GM12878 (cell line): ENCODE results near the gene SLC37A1. TPM values are rescaled to one million over a fixed set of nuclear protein-coding genes. Genes with fewer than 3 reads are reported as not detected.

Source experiments
- ATAC-seq: fragments of 200-7000 bp; cut with Tn5 transposase; 3 replicates; pipeline ENCODE4 v1.9.1; 2020; ENCODE audit warnings: mild to moderate bottlenecking, moderate library complexity
- BruUV-seq: library from RNA; stranded (reverse); fragments of 400-500 nt; replicated peaks from 2 replicates; lab custom pipeline; 2021; lab: Mats Ljungman, UMichigan
- CTCF ChIA-PET: fragments of 300-600 bp; sonication (Branson Sonifier 250); formaldehyde crosslinking; extraction: SDS; loops from one replicate; lab custom pipeline; 2021; ENCODE audit warnings: inconsistent platforms; lab: Yijun Ruan, JAX
- POLR2A ChIA-PET: fragments of 350-600 bp; formaldehyde crosslinking; extraction: SDS; loops from one replicate; lab custom pipeline; 2021; ENCODE audit warnings: inconsistent platforms; lab: Charles Lee
- RAD21 ChIA-PET: fragments of 300-600 bp; sonication (Branson Sonifier 250); formaldehyde crosslinking; loops from one replicate; lab custom pipeline; 2023; ENCODE audit warnings: antibody characterized with exemption; ENCODE audit not compliant: unreplicated experiment; lab: Charles Lee
- SMC1A ChIA-PET: fragments of 300-600 bp; sonication (Branson Sonifier 250); formaldehyde crosslinking; loops from one replicate; lab custom pipeline; 2023; ENCODE audit not compliant: unreplicated experiment, uncharacterized antibody; lab: Charles Lee
- DNase-seq: peaks from one replicate; pipeline ENCODE4 v3.0.0-alpha.2; 2011; ENCODE audit warnings: low read depth, low spot score
- FAIRE-seq: peaks from 3 replicates; lab custom pipeline; 2011; peaks lifted over from hg19 to GRCh38; lab: Jason Lieb, UNC
- H2AFZ ChIP-seq: 2 replicates; pipeline ENCODE4 v1.6.0; 2011; ENCODE audit warnings: low read depth, low read length, control low read depth; ENCODE audit not compliant: control insufficient read depth
- H3K27ac ChIP-seq: 2 replicates; pipeline ENCODE4 v1.5.1; 2011; ENCODE audit warnings: control low read depth; ENCODE audit not compliant: control insufficient read depth, insufficient read depth
- H3K27me3 ChIP-seq, 2 experiments: replicated peaks in 1 of 2; 2 replicates each; pipeline versions ENCODE4 v1.6.0 to v1.6.1; 2011; ENCODE audit warnings: low read length in 1 of 2; ENCODE audit not compliant: control insufficient read depth in 2 of 2, insufficient read depth in 2 of 2
- H3K36me3 ChIP-seq, 2 experiments: 2 replicates each; pipeline ENCODE4 v1.5.1; 2011; ENCODE audit warnings: low read length in 1 of 2; ENCODE audit not compliant: control insufficient read depth in 2 of 2, insufficient read depth in 2 of 2
- H3K4me1 ChIP-seq: 2 replicates; pipeline ENCODE4 v1.6.1; 2011; ENCODE audit warnings: mild to moderate bottlenecking, low read length, moderate library complexity, mixed read lengths; ENCODE audit not compliant: control insufficient read depth, insufficient read depth
- H3K4me2 ChIP-seq: 2 replicates; pipeline ENCODE4 v1.6.0; 2011; ENCODE audit warnings: control low read depth; ENCODE audit not compliant: control insufficient read depth, insufficient read depth
- H3K4me3 ChIP-seq: fragments of 200-600 bp; sonication (generic); 2 replicates; pipeline ENCODE4 v1.5.1; 2016
- H3K79me2 ChIP-seq: 2 replicates; pipeline ENCODE4 v1.6.0; 2011; ENCODE audit warnings: low read length; ENCODE audit not compliant: control insufficient read depth, insufficient read depth
- H3K9ac ChIP-seq: 2 replicates; pipeline ENCODE4 v1.8.0; 2011; ENCODE audit warnings: low read length, control low read depth, mixed read lengths; ENCODE audit not compliant: control insufficient read depth, insufficient read depth
- H3K9me3 ChIP-seq: replicated peaks from 3 replicates; pipeline ENCODE4 v1.5.1; 2011; ENCODE audit warnings: mild to moderate bottlenecking, low read length; ENCODE audit not compliant: control insufficient read depth, insufficient read depth
- H4K20me1 ChIP-seq: 2 replicates; pipeline ENCODE4 v1.6.0; 2011; ENCODE audit not compliant: control insufficient read depth, insufficient read depth
- CREB1 ChIP-seq: IDR thresholded peaks from 2 replicates; pipeline ENCODE4 v1.6.1; 2012; ENCODE audit warnings: low read depth, mild to moderate bottlenecking, inconsistent platforms
- ELK1 ChIP-seq: IDR thresholded peaks from 2 replicates; pipeline ENCODE4 v1.6.1; 2012; ENCODE audit warnings: low read depth, low read length, improper control_type of control experiment
- FOXK2 ChIP-seq: fragments of 450-650 bp; IDR thresholded peaks from 2 replicates; pipeline ENCODE4 v1.6.1; 2017; ENCODE audit warnings: mild to moderate bottlenecking, moderate library complexity
- GATAD2B ChIP-seq: fragments of 450-650 bp; conservative IDR thresholded peaks from 2 replicates; pipeline ENCODE4 v1.6.1; 2017; ENCODE audit warnings: low read depth, mild to moderate bottlenecking, moderate library complexity
- IKZF2 ChIP-seq, 2 experiments: fragments of 450-650 bp; IDR thresholded peaks; 2 replicates each; pipeline ENCODE4 v1.6.1; 2017; ENCODE audit warnings: mild to moderate bottlenecking in 2 of 2, moderate library complexity in 2 of 2
- NFIC ChIP-seq: IDR thresholded peaks from 2 replicates; pipeline ENCODE4 v1.6.1; 2012; ENCODE audit warnings: low read depth, mild to moderate bottlenecking, inconsistent platforms, low read length, moderate library complexity
- RCOR1 ChIP-seq: conservative IDR thresholded peaks from 2 replicates; pipeline ENCODE4 v1.6.1; 2012; ENCODE audit warnings: low read depth, low read length, improper control_type of control experiment
- RUNX3 ChIP-seq: IDR thresholded peaks from 2 replicates; pipeline ENCODE4 v1.6.1; 2012; ENCODE audit warnings: low read length, inconsistent platforms
- SMAD5 ChIP-seq: IDR thresholded peaks from 2 replicates; pipeline ENCODE4 v1.6.1; 2016; ENCODE audit warnings: antibody characterized with exemption, low read depth
- SMARCA5 ChIP-seq: fragments of 450-650 bp; IDR thresholded peaks from 2 replicates; pipeline ENCODE4 v1.6.1; 2017; ENCODE audit warnings: mild to moderate bottlenecking
- WGBS: methylation state at CpG from one replicate; pipeline ENCODE4 v1.1.6; 2016; ENCODE audit warnings: low lambda C conversion rate; ENCODE audit not compliant: insufficient replicate concordance, insufficient coverage; ENCODE audit errors: missing lambda C conversion rate; 5-methylcytosine and 5-hydroxymethylcytosine counted together
- in situ Hi-C: fragments of 300-500 bp; cut with MboI; formaldehyde crosslinking; loops from 9 replicates; pipeline ENCODE4 v1.14.3; 2018; ENCODE audit warnings: mixed read lengths
- intact Hi-C: fragments of 100-400 bp; cut with micrococcal nuclease; formaldehyde crosslinking; loops from one replicate; pipeline ENCODE4 v1.14.2; 2022; ENCODE audit not compliant: unreplicated experiment
- polyA plus RNA-seq, 11 experiments: library from polyadenylated mRNA; depleted of rRNA in 4 of 11; unstranded in 6 of 11; stranded (reverse) in 5 of 11; fragments of >200 nt; fragmentation: Nextera tagmentation in 4 of 11; fragmentation: Illumina TruSeq in 1 of 11; extraction: Ambion mirVana in 4 of 11; extraction: Trizol in 1 of 11; gene quantifications; 1 replicate in 1 of 11; 2 replicates in 10 of 11; pipeline versions ENCODE4 v1.2.1 to v1.2.3, GENCODE V29; 2011 to 2016; ENCODE audit warnings: inconsistent platforms in 2 of 11, missing spikeins in 2 of 11, low read depth in 1 of 11
- total RNA-seq, 4 experiments: library from RNA; depleted of rRNA in 3 of 4; stranded (reverse); fragments of >200 nt in 3 of 4; fragmentation: Illumina TruSeq in 1 of 4; extraction: Trizol in 1 of 4; gene quantifications; 2 replicates each; pipeline versions ENCODE4 v1.2.1 to v1.2.3, GENCODE V29; 2013 to 2021
- TF ChIP-seq, protein P1 (sequence below): fragments of 450-650 bp; formaldehyde crosslinking; IDR thresholded peaks from 2 replicates; pipeline ENCODE4 v1.4.0; 2020; ENCODE audit warnings: mild to moderate bottlenecking, moderate library complexity
- TF ChIP-seq, protein P2 (sequence below): IDR thresholded peaks from 2 replicates; pipeline ENCODE4 v1.6.1; 2012; ENCODE audit warnings: low read depth, low read length, improper control_type of control experiment

Gene SLC37A1
- total and polyA plus RNA-seq, 10 of the 15 experiments (the other 5 are each of a cell fraction or from before 2014, with no cell fraction given), result 1.1 to 35.5 (median 24.4) TPM

- TF ChIP-seq, protein P1, sequence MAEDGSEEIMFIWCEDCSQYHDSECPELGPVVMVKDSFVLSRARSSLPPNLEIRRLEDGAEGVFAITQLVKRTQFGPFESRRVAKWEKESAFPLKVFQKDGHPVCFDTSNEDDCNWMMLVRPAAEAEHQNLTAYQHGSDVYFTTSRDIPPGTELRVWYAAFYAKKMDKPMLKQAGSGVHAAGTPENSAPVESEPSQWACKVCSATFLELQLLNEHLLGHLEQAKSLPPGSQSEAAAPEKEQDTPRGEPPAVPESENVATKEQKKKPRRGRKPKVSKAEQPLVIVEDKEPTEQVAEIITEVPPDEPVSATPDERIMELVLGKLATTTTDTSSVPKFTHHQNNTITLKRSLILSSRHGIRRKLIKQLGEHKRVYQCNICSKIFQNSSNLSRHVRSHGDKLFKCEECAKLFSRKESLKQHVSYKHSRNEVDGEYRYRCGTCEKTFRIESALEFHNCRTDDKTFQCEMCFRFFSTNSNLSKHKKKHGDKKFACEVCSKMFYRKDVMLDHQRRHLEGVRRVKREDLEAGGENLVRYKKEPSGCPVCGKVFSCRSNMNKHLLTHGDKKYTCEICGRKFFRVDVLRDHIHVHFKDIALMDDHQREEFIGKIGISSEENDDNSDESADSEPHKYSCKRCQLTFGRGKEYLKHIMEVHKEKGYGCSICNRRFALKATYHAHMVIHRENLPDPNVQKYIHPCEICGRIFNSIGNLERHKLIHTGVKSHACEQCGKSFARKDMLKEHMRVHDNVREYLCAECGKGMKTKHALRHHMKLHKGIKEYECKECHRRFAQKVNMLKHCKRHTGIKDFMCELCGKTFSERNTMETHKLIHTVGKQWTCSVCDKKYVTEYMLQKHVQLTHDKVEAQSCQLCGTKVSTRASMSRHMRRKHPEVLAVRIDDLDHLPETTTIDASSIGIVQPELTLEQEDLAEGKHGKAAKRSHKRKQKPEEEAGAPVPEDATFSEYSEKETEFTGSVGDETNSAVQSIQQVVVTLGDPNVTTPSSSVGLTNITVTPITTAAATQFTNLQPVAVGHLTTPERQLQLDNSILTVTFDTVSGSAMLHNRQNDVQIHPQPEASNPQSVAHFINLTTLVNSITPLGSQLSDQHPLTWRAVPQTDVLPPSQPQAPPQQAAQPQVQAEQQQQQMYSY (CRISPR knock-in tag), result no peak
- no peak for TF ChIP-seq RCOR1
Observed at GRCh38 chr21:42495027-42495426, 18.6 kb upstream of the SLC37A1 start (continued).

DNA sequence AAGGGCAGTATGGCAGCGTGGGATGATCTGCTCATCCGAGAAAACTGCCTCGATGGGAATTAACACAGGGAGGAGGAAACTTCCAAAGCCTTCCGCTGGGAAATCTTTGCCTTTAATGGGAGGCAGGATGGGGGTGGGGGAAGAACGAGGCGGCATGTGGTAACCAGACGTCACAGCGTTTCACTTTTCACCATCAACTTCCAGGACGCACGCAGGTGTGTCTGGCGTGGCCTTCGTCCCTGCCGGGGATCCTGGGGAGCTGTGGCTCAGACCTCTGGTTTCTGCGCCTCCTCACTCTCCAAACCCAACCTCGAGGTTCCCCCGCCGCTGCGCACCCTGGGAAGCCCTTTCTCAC is 17.9 kb upstream of the SLC37A1 start:
- Histone ChIP-seq H3K9me3 (no peaks in the 10 kb centered on the region), H3K27me3 (no peaks in the 10 kb centered on the region), H3K4me1 (peaks cover 11% of the 10 kb centered on the region), H3K36me3 (no peaks in the 10 kb centered on the region), H3K4me3 (peak overlapping the region; percentile 60; the same call in 1 of the 2 replicates), H2AFZ (peak overlapping the region; percentile 81), H3K4me2 (peak overlapping the region; percentile 90), H3K27ac (peak overlapping the region; percentile 24), H3K79me2 (no peaks in the 10 kb centered on the region), H4K20me1 (no peaks in the 10 kb centered on the region), H3K9ac (peak overlapping the region; percentile 29)
- POLR2A ChIA-PET, result interaction anchor here (1.2 kb wide), 1 partner anchor 40 kb away, joined by 5 read pairs; no protein-coding TSS in a partner anchor
- no peak for FAIRE-seq
- SMC1A ChIA-PET, result interaction anchor here (1.2 to 3.0 kb wide), 5 partner anchors 13 to 41 kb away, joined by 3 to 12 read pairs (median 4); no protein-coding TSS in a partner anchor
- WGBS, result 3% methylated on average over 18 of the region's 18 CpGs
- DNase-seq, result no peak
- ATAC-seq, result no peak; the same call in 1 of the 3 replicates
- CTCF ChIA-PET, result interaction anchor here (1.2 to 1.7 kb wide), 3 partner anchors 18 to 41 kb away, joined by 3 to 7 read pairs (median 4); no protein-coding TSS in a partner anchor
- no TSS peak for BruUV-seq
- intact Hi-C loops, result loop anchor here (1.0 to 2.0 kb wide), 2 partner anchors 17 to 33 kb away; no protein-coding TSS in a partner anchor
- RAD21 ChIA-PET, result interaction anchor here (0.6 to 2.4 kb wide), 7 partner anchors 10 to 186 kb away, joined by 3 to 11 read pairs (median 4); no protein-coding TSS in a partner anchor
- TF ChIP-seq FOXK2 (no peak), NFIC (no peak), SMARCA5 (0 out of 2 replicates have a peak, but pooled peaks have one; percentile 23), SMAD5 (no peak), GATAD2B (0 out of 2 replicates have a peak, but pooled peaks have one; percentile 8), IKZF2 (IDR thresholded peaks at IDR 0.05) (peak in 1 of 2 experiments; percentile 64; a peak in 2 of 4 replicates), CREB1 (0 out of 2 replicates have a peak, but pooled peaks have one; percentile 9), ELK1 (no peak), RUNX3 (peak; percentile 33; the same call in 1 of the 2 replicates)
- TF ChIP-seq, protein P2, sequence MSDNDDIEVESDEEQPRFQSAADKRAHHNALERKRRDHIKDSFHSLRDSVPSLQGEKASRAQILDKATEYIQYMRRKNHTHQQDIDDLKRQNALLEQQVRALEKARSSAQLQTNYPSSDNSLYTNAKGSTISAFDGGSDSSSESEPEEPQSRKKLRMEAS, result no peak
- in situ Hi-C loops, result no loop called here
